HCT116 (cell line): ENCODE results near the gene KNCN. TPM values are rescaled to one million over a fixed set of nuclear protein-coding genes. Genes with fewer than 3 reads are reported as not detected.

ENCODE experiments used
- ATAC-seq: fragments of 200-7000 bp; cut with Tn5 transposase; 2 replicates; pipeline ENCODE4 v1.9.1; 2020; ENCODE audit warnings: mild to moderate bottlenecking, moderate library complexity
- BruUV-seq: library from RNA; stranded (reverse); fragments of 400-500 nt; replicated peaks from 2 replicates; lab custom pipeline; 2021; lab: Mats Ljungman, UMichigan
- CTCF ChIA-PET: fragments of 300-600 bp; sonication (Branson Sonifier 250); formaldehyde crosslinking; loops from one replicate; lab custom pipeline; 2021; ENCODE audit warnings: antibody characterized with exemption; lab: Charles Lee
- POLR2A ChIA-PET: fragments of 300-600, 350-600 bp; sonication (Branson Sonifier 250); formaldehyde crosslinking; loops from one replicate; lab custom pipeline; 2021; ENCODE audit warnings: antibody characterized with exemption; lab: Charles Lee
- RAD21 ChIA-PET, 2 experiments: fragments of 300-600 bp; sonication (Branson Sonifier 250); formaldehyde crosslinking; loops; one replicate each; lab custom pipeline; 2023; ENCODE audit warnings: low total read pairs in 2 of 2; ENCODE audit not compliant: uncharacterized antibody in 2 of 2, unreplicated experiment in 2 of 2, low non-redundant PET in 1 of 2; lab: Charles Lee
- DNase-seq: peaks from one replicate; pipeline ENCODE4 v3.0.0-alpha.2; 2010; ENCODE audit warnings: low read depth, low spot score
- H2AFZ ChIP-seq: fragments of 200-600 bp; shearing (Covaris generic), sonication (generic); 2 replicates; pipeline ENCODE4 v1.6.1; 2017; ENCODE audit warnings: low read depth, mixed run types, mixed read lengths, antibody characterized with exemption, low read length; ENCODE audit not compliant: poor library complexity, severe bottlenecking
- H3K27ac ChIP-seq: 2 replicates; pipeline ENCODE4 v1.5.1; 2012; ENCODE audit warnings: low read depth, low read length
- H3K27me3 ChIP-seq: fragments of 200-600 bp; sonication (generic); 2 replicates; pipeline ENCODE4 v1.6.1; 2016; ENCODE audit warnings: mixed run types, low read length, mixed read lengths; ENCODE audit not compliant: insufficient read depth
- H3K36me3 ChIP-seq, 2 experiments: fragments of 200-500 bp in 1 of 2; fragments of 200-600 bp in 1 of 2; sonication (Bioruptor generic) in 1 of 2; sonication (generic) in 1 of 2; 2 replicates each; pipeline versions ENCODE4 v1.5.1 to v1.6.1; 2014 to 2016; ENCODE audit warnings: low read length in 2 of 2, inconsistent platforms in 1 of 2, mixed read lengths in 1 of 2, mixed run types in 1 of 2; ENCODE audit not compliant: insufficient read depth in 2 of 2, control insufficient read depth in 1 of 2
- H3K4me1 ChIP-seq, 2 experiments: fragments of 200-600 bp in 1 of 2; sonication (generic) in 1 of 2; 2 replicates each; pipeline versions ENCODE4 v1.5.1 to v1.6.1; 2012 to 2017; ENCODE audit warnings: low read length in 2 of 2, inconsistent platforms in 1 of 2, mild to moderate bottlenecking in 1 of 2, mixed read lengths in 1 of 2, mixed run types in 1 of 2, moderate library complexity in 1 of 2; ENCODE audit not compliant: insufficient read depth in 2 of 2, control insufficient read depth in 1 of 2
- H3K4me2 ChIP-seq: fragments of 200-600 bp; sonication (generic); 2 replicates; pipeline ENCODE4 v1.6.1; 2017; ENCODE audit warnings: mixed run types, low read length, mixed read lengths
- H3K4me3 ChIP-seq, 2 experiments: fragments of 200-600 bp in 1 of 2; sonication (generic) in 1 of 2; replicated peaks in 1 of 2; 2 replicates each; pipeline ENCODE4 v1.5.1; 2011 to 2016; ENCODE audit warnings: low read length in 2 of 2, control low read depth in 1 of 2, low read depth in 1 of 2, mild to moderate bottlenecking in 1 of 2, mixed read lengths in 1 of 2, mixed run types in 1 of 2
- H3K79me2 ChIP-seq: fragments of 200-600 bp; sonication (generic); 2 replicates; pipeline ENCODE4 v1.6.1; 2017; ENCODE audit warnings: mild to moderate bottlenecking, mixed run types, low read length, moderate library complexity, mixed read lengths; ENCODE audit not compliant: insufficient read depth
- H3K9ac ChIP-seq: fragments of 200-600 bp; sonication (generic); 2 replicates; pipeline ENCODE4 v1.6.1; 2016; ENCODE audit warnings: low read length, mixed read lengths
- H3K9me2 ChIP-seq: fragments of 200-600 bp; sonication (generic), shearing (Covaris generic); 2 replicates; pipeline ENCODE4 v1.6.1; 2017; ENCODE audit warnings: mixed run types, mild to moderate bottlenecking, moderate library complexity; ENCODE audit not compliant: insufficient read depth
- H3K9me3 ChIP-seq, 2 experiments: fragments of 200-500 bp in 1 of 2; fragments of 200-600 bp in 1 of 2; sonication (Bioruptor generic) in 1 of 2; sonication (generic) in 1 of 2; 2 replicates each; pipeline ENCODE4 v1.6.1; 2014 to 2017; ENCODE audit warnings: low read length in 2 of 2, mixed read lengths in 2 of 2, inconsistent platforms in 1 of 2, low read depth in 1 of 2, mild to moderate bottlenecking in 1 of 2, mixed run types in 1 of 2, moderate library complexity in 1 of 2; ENCODE audit not compliant: control insufficient read depth in 1 of 2, insufficient read depth in 1 of 2
- H4K20me1 ChIP-seq: fragments of 200-600 bp; sonication (generic), shearing (Covaris generic); 2 replicates; pipeline ENCODE4 v1.6.1; 2017; ENCODE audit warnings: mixed run types, mild to moderate bottlenecking, moderate library complexity; ENCODE audit not compliant: insufficient read depth
- EZH2phosphoT487 ChIP-seq: fragments of 200-600 bp; IDR thresholded peaks from 2 replicates; pipeline ENCODE4 v1.6.1; 2018; ENCODE audit warnings: antibody characterized with exemption, borderline replicate concordance
- POLR2AphosphoS5 ChIP-seq: IDR thresholded peaks from 2 replicates; pipeline ENCODE4 v1.6.1; 2011; ENCODE audit warnings: mild to moderate bottlenecking, low read depth, low read length, moderate library complexity
- RAD21 ChIP-seq: IDR thresholded peaks from 2 replicates; pipeline ENCODE4 v1.6.1; 2012; ENCODE audit warnings: low read depth, mild to moderate bottlenecking
- SIN3A ChIP-seq: IDR thresholded peaks from 2 replicates; pipeline ENCODE4 v1.6.1; 2012; ENCODE audit warnings: low read depth
- TCF7L2 ChIP-seq: IDR thresholded peaks from 2 replicates; pipeline ENCODE4 v1.7.0; 2011; ENCODE audit warnings: borderline replicate concordance, inconsistent platforms; ENCODE audit not compliant: insufficient read depth, insufficient read length; ENCODE audit errors: extremely low read depth
- ZFX ChIP-seq: fragments of 450-650 bp; IDR thresholded peaks from 2 replicates; pipeline ENCODE4 v1.6.1; 2017
- ZNF274 ChIP-seq: fragments of 200-500 bp; sonication (Bioruptor generic); IDR thresholded peaks from 2 replicates; pipeline ENCODE4 v1.6.1; 2014; ENCODE audit warnings: mild to moderate bottlenecking, low read depth, low read length, inconsistent platforms
- intact Hi-C: fragments of 100-400 bp; cut with micrococcal nuclease; formaldehyde crosslinking; loops from 2 replicates; pipeline ENCODE4 v1.10.0; 2022
- total RNA-seq: library from RNA; stranded (reverse); gene quantifications from one replicate; pipeline ENCODE4 v1.2.1, GENCODE V29; 2021; ENCODE audit not compliant: unreplicated experiment

Gene KNCN
- total RNA-seq, 1 experiment from 2014 or later: not detected

DNA sequence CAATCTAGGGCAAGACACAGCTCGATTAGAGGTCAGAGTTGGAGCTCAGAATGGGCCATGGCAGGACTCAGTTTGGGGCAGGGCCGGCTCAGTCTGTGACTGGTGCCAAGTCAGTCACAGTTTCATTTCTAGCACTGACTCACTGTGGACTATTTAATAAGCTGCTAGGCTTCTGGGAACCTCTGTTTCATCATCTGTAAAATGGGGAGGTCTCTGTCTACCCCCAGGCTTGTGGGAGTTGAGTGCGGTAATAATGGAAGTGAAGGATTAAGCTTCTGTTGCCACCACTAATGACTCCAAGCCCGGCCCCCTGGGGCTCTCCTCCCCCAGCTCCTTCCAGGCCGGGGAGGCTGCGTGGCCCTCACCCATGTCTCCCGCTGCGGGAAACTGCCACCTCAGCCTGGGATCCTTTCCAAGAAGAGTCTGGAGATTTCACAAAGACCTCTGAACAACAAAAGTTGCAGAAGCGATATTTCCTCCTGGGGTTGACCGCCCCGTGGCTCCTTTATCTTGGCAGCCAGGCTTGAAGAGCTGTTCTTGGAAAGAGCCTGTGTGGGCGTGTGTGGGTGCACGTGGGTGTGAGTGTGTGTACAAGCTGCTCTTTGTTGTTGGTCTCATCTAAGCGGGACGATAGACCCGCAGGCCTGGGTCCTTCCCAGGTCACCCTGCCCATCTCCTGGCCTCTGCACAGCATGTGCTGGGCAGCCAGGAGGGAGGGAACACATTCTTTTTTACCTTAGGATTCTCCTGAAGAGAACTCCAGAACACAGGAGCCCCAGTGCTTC lies 29.1 kb downstream of the KNCN start:
- ChIA-PET RAD21 (no interaction called here), CTCF (interaction anchor here (0.8 to 1.8 kb wide), 5 partner anchors 9 to 80 kb away, joined by 4 to 9 read pairs (median 6); a partner anchor contains a TSS), POLR2A (no interaction called here)
- no peak for ATAC-seq
- peaks cover 47 to 51% of the 10 kb centered on the region in 2 experiments for H3K4me1 ChIP-seq
- TF ChIP-seq RAD21 (no peak), EZH2phosphoT487 (no peak), TCF7L2 (no peak)
- no peaks in the 10 kb centered on the region for H3K27me3 ChIP-seq
- H3K79me2 ChIP-seq: no peaks in the 10 kb centered on the region
- H3K27ac ChIP-seq: no peak overlapping the region; the same call in 1 of the 2 replicates
- H4K20me1 ChIP-seq: no peaks in the 10 kb centered on the region
- no peak overlapping the region for H3K9ac ChIP-seq
- no TSS peak for BruUV-seq
- no peak overlapping the region for H3K4me3 ChIP-seq
- H3K4me2 ChIP-seq: peak overlapping the region; percentile 19; the same call in 1 of the 2 replicates
- no peaks in the 10 kb centered on the region for H3K36me3 ChIP-seq
- no peaks in the 10 kb centered on the region for H3K9me2 ChIP-seq
- H3K9me3 ChIP-seq: no peaks in the 10 kb centered on the region
- DNase-seq: no peak
- intact Hi-C loops: no loop called here
- no peak overlapping the region for H2AFZ ChIP-seq

GRCh38 chr1:46521414-46521813 lies 30.0 kb downstream of the KNCN start:
- no peak overlapping the region for H3K4me2 ChIP-seq

More at GRCh38 chr1:46521414-46521813, 30.0 kb downstream of the KNCN start:
- Histone ChIP-seq H4K20me1 (no peaks in the 10 kb centered on the region), H3K36me3 (no peaks in the 10 kb centered on the region), H3K9ac (no peak overlapping the region), H3K27ac (no peak overlapping the region), H3K4me3 (no peak overlapping the region), H3K9me3 (no peaks in the 10 kb centered on the region), H3K27me3 (no peaks in the 10 kb centered on the region), H3K79me2 (no peaks in the 10 kb centered on the region), H2AFZ (no peak overlapping the region), H3K9me2 (no peaks in the 10 kb centered on the region), H3K4me1 (peaks cover 53 to 61% of the 10 kb centered on the region in 2 experiments)
- TF ChIP-seq SIN3A (no peak), POLR2AphosphoS5 (no peak), ZFX (no peak), ZNF274 (no peak)
- POLR2A ChIA-PET: no interaction called here
- intact Hi-C loops: no loop called here
- RAD21 ChIA-PET: no interaction called here
- CTCF ChIA-PET: interaction anchor here (1.5 to 2.6 kb wide), 4 partner anchors 8 to 79 kb away, joined by 4 to 8 read pairs (median 6); no protein-coding TSS in a partner anchor
- ATAC-seq (no peak), DNase-seq (no peak)
- BruUV-seq: no TSS peak
